ENCODE data around the gene ZNF17.
A peak's percentile ranks its signal among the peaks of the same experiment; 100 is the strongest.

ZNF17 gene

GRCh38 chr19:57382806-57383488 lies 28.0 kb upstream of the ZNF17 start:
- no peak overlapping the region for H3K9ac ChIP-seq (ENCODE audit: low read length)
- no peaks in the 10 kb centered on the region for H3K79me2 ChIP-seq (ENCODE audit: low read length)
- no peaks in the 10 kb centered on the region for H3K36me3 ChIP-seq (replicated peaks; ENCODE audit: insufficient read depth, low read length)
- H3K4me2 ChIP-seq (ENCODE audit: low read depth, low read length) = no peak overlapping the region
- H3K4me1 ChIP-seq (ENCODE audit: low read length) = no peaks in the 10 kb centered on the region
- H3F3A ChIP-seq (ENCODE audit: insufficient read depth, low read length) = no peaks in the 10 kb centered on the region
- DNase-seq = no peak
- no peak overlapping the region for H3K27ac ChIP-seq (ENCODE audit: low read length)
- H4K20me1 ChIP-seq (ENCODE audit: insufficient read depth, low read length) = no peaks in the 10 kb centered on the region
- no peak for TF ChIP-seq EZH2phosphoT487 (IDR thresholded peaks at IDR 0.05; ENCODE audit: low read length)
- TF ChIP-seq EZH2 (optimal IDR thresholded peaks at IDR 0.05; ENCODE audit: low read depth, low read length) = no peak
- TF ChIP-seq CTCF (IDR thresholded peaks at IDR 0.05; ENCODE audit: low read length) = no peak
- H3K4me3 ChIP-seq (ENCODE audit: low read length) = no peak overlapping the region
- H3K27me3 ChIP-seq (replicated peaks; ENCODE audit: insufficient read depth, low read length) = no peaks in the 10 kb centered on the region
- no peaks in the 10 kb centered on the region for H3K9me3 ChIP-seq (replicated peaks; ENCODE audit: insufficient read depth, low read length)
- H2AFZ ChIP-seq (ENCODE audit: low read length) = no peak overlapping the region
- no peaks in the 10 kb centered on the region for H3K9me2 ChIP-seq (replicated peaks; ENCODE audit: insufficient read depth, low read length)

GRCh38 chr19:57389194-57389729 lies 21.7 kb upstream of the ZNF17 start:
- Histone ChIP-seq H3K27ac (ENCODE audit: low read length) (no peak overlapping the region), H4K20me1 (ENCODE audit: insufficient read depth, low read length) (no peaks in the 10 kb centered on the region)

GRCh38 chr19:57389730-57390598 lies 21.0 kb upstream of the ZNF17 start, which contains the start of gene ZNF548:
Gene ZNF548 (plus strand): TSS chr19:57389854. CDS start chr19:57390100, 246 bp downstream.
- Histone ChIP-seq H3K4me1 (ENCODE audit: low read length) (peaks cover 21% of the 10 kb centered on the region), H3F3A (ENCODE audit: insufficient read depth, low read length) (peaks cover 5% of the 10 kb centered on the region; the same call in 1 of the 2 replicates), H3K9me3 (replicated peaks; ENCODE audit: insufficient read depth, low read length) (no peaks in the 10 kb centered on the region), H2AFZ (ENCODE audit: low read length) (peak within 1 kb of the TSS; percentile 95), H3K4me2 (ENCODE audit: low read depth, low read length) (peak within 1 kb of the TSS; percentile 73), H3K27ac (ENCODE audit: low read length) (peak within 1 kb of the TSS; percentile 28; the same call in 1 of the 2 replicates), H3K9ac (ENCODE audit: low read length) (peak within 1 kb of the TSS; percentile 70), H3K4me3 (ENCODE audit: low read length) (peak within 1 kb of the TSS; percentile 77), H3K27me3 (replicated peaks; ENCODE audit: insufficient read depth, low read length) (no peaks in the 10 kb centered on the region), H4K20me1 (ENCODE audit: insufficient read depth, low read length) (no peaks in the 10 kb centered on the region), H3K36me3 (replicated peaks; ENCODE audit: insufficient read depth, low read length) (no peaks in the 10 kb centered on the region), H3K79me2 (ENCODE audit: low read length) (peaks cover 43% of the 10 kb centered on the region), H3K9me2 (replicated peaks; ENCODE audit: insufficient read depth, low read length) (no peaks in the 10 kb centered on the region)
- TF ChIP-seq EZH2 (optimal IDR thresholded peaks at IDR 0.05; ENCODE audit: low read depth, low read length) = no peak
- TF ChIP-seq EZH2phosphoT487 (IDR thresholded peaks at IDR 0.05; ENCODE audit: low read length) = no peak
- no peak for TF ChIP-seq CTCF (IDR thresholded peaks at IDR 0.05; ENCODE audit: low read length)
- DNase-seq = peak; percentile 97

More at GRCh38 chr19:57389194-57389729, 21.7 kb upstream of the ZNF17 start:
- Histone ChIP-seq H3K79me2 (ENCODE audit: low read length) (peaks cover 40% of the 10 kb centered on the region), H3K4me1 (ENCODE audit: low read length) (peaks cover 18% of the 10 kb centered on the region), H3K9ac (ENCODE audit: low read length) (no peak overlapping the region; the same call in 1 of the 2 replicates), H2AFZ (ENCODE audit: low read length) (peak overlapping the region; percentile 95), H3K4me2 (ENCODE audit: low read depth, low read length) (peak overlapping the region; percentile 64), H3K36me3 (replicated peaks; ENCODE audit: insufficient read depth, low read length) (no peaks in the 10 kb centered on the region), H3K9me3 (replicated peaks; ENCODE audit: insufficient read depth, low read length) (no peaks in the 10 kb centered on the region), H3K27me3 (replicated peaks; ENCODE audit: insufficient read depth, low read length) (no peaks in the 10 kb centered on the region), H3F3A (ENCODE audit: insufficient read depth, low read length) (peaks cover 5% of the 10 kb centered on the region; the same call in 1 of the 2 replicates), H3K9me2 (replicated peaks; ENCODE audit: insufficient read depth, low read length) (no peaks in the 10 kb centered on the region), H3K4me3 (ENCODE audit: low read length) (peak overlapping the region; percentile 77)
- TF ChIP-seq EZH2 (optimal IDR thresholded peaks at IDR 0.05; ENCODE audit: low read depth, low read length) (no peak), CTCF (IDR thresholded peaks at IDR 0.05; ENCODE audit: low read length) (no peak), EZH2phosphoT487 (IDR thresholded peaks at IDR 0.05; ENCODE audit: low read length) (no peak)
- DNase-seq = no peak

Data from MM.1S (cell line).